ENCODE results near the gene RAB3A.

Gene RAB3A

GRCh38 chr19:18147396-18147795 is 56.4 kb downstream of the RAB3A start:
- DNase-seq = no peak

All from activated effector memory CD4-positive, alpha-beta T cell treated with Interleukin-2 at 50 U/mL for 16 hours (primary cell).